Common myeloid progenitor, CD34-positive (primary cell): Measurements from ENCODE around the gene MLLT11.

Experiments used
- CTCF ChIA-PET: fragments of 350-600 bp; sonication (Branson Sonifier 250); formaldehyde crosslinking; loops from one replicate; lab custom pipeline; 2021; ENCODE audit warnings: antibody characterized with exemption; lab: Charles Lee
- POLR2A ChIA-PET: fragments of 350-600 bp; sonication (Branson Sonifier 250); formaldehyde crosslinking; loops from one replicate; lab custom pipeline; 2021; ENCODE audit warnings: antibody characterized with exemption; lab: Charles Lee
- DNase-seq, 3 donors: peaks; one replicate each; pipeline versions ENCODE4 v3.0.0 to v3.0.0-alpha.2; 2013
- H3K27ac ChIP-seq, 2 experiments: 1 replicate in 1 of 2; 2 replicates in 1 of 2; pipeline ENCODE4 v1.7.0; 2013; ENCODE audit warnings: inconsistent platforms in 2 of 2, low read length in 2 of 2, mild to moderate bottlenecking in 2 of 2, low read depth in 1 of 2, moderate library complexity in 1 of 2; ENCODE audit not compliant: severe bottlenecking in 2 of 2, insufficient read depth in 1 of 2, poor library complexity in 1 of 2
- H3K27me3 ChIP-seq, 5 experiments: replicated peaks in 2 of 5; 1 replicate in 3 of 5; 2 replicates in 2 of 5; pipeline versions ENCODE4 v1.6.1 to v1.7.0; 2013; ENCODE audit warnings: low read length in 4 of 5, mild to moderate bottlenecking in 2 of 5, moderate library complexity in 2 of 5, inconsistent platforms in 1 of 5; ENCODE audit not compliant: insufficient read depth in 5 of 5, control insufficient read depth in 4 of 5
- H3K36me3 ChIP-seq, 4 experiments: 1 replicate in 2 of 4; 2 replicates in 2 of 4; pipeline versions ENCODE4 v1.6.1 to v1.7.0; 2013; ENCODE audit warnings: low read length in 3 of 4, control low read depth in 1 of 4, mild to moderate bottlenecking in 1 of 4; ENCODE audit not compliant: control insufficient read depth in 4 of 4, insufficient read depth in 4 of 4
- H3K4me1 ChIP-seq, 4 experiments: 1 replicate in 3 of 4; 2 replicates in 1 of 4; pipeline versions ENCODE4 v1.6.1 to v1.7.1; 2013; ENCODE audit warnings: low read length in 3 of 4, mild to moderate bottlenecking in 3 of 4, control low read depth in 1 of 4, inconsistent platforms in 1 of 4, moderate library complexity in 1 of 4; ENCODE audit not compliant: control insufficient read depth in 4 of 4, insufficient read depth in 4 of 4; ENCODE audit errors: control extremely low read depth in 1 of 4
- H3K4me3 ChIP-seq, 7 experiments: 1 replicate in 4 of 7; 2 replicates in 3 of 7; pipeline versions ENCODE4 v1.5.1 to v1.7.0; 2013; ENCODE audit warnings: mild to moderate bottlenecking in 7 of 7, low read length in 6 of 7, moderate library complexity in 6 of 7, inconsistent platforms in 2 of 7, low read depth in 2 of 7, control low read depth in 1 of 7; ENCODE audit not compliant: insufficient read depth in 4 of 7, control insufficient read depth in 1 of 7; ENCODE audit errors: extremely low read depth in 1 of 7
- H3K9me3 ChIP-seq, 5 experiments: 1 replicate in 4 of 5; 2 replicates in 1 of 5; pipeline versions ENCODE4 v1.6.1 to v1.7.1; 2013; ENCODE audit warnings: low read length in 4 of 5, mild to moderate bottlenecking in 2 of 5, inconsistent platforms in 1 of 5, low read depth in 1 of 5, moderate library complexity in 1 of 5; ENCODE audit not compliant: control insufficient read depth in 4 of 5, insufficient read depth in 2 of 5; ENCODE audit errors: control extremely low read depth in 1 of 5
- WGBS: methylation state at CpG from one replicate; pipeline ENCODE4 v1.1.5; 2013; ENCODE audit not compliant: insufficient coverage; 5-methylcytosine and 5-hydroxymethylcytosine counted together

The MLLT11 gene

GRCh38 chr1:151032164-151032563 is 28.0 kb upstream of the MLLT11 start:
- Histone ChIP-seq H3K27me3 (no peaks in the 10 kb centered on the region), H3K9me3 (no peaks in the 10 kb centered on the region), H3K4me1 (no peaks in the 10 kb centered on the region), H3K4me3 (no peak overlapping the region), H3K36me3 (peaks cover 19 to 61% (median 49%) of the 10 kb centered on the region in 4 experiments), H3K27ac (no peak overlapping the region)
- WGBS, result 98% methylated on average over 5 of the region's 8 CpGs
- ChIA-PET CTCF (interaction anchor here (1.3 to 2.4 kb wide), 2 partner anchors 11 to 14 kb away, joined by 3 to 7 read pairs; no protein-coding TSS in a partner anchor), POLR2A (no interaction called here)
- DNase-seq, result no peak

DNA sequence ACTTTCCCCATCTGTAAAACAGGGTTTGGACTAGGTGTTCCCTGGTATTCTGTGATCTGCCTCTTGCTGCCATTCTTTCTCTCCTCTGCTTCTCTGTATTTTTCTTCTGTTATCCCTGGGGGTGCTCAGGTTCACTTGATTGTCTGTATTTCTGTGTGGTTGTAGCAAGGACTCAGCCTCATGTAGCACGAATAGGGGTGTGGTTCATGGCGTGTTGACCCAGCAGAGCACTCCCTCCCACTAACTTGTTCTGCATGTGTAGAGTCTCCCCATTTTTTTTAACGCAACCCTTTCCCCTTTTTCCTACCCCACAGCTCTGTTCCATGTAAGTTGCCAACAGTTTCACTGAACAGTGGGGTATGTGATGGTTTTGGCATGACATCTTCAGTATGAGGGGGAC is 25.0 kb upstream of the MLLT11 start:
- no peak overlapping the region for H3K4me3 ChIP-seq
- no peaks in the 10 kb centered on the region for H3K27me3 ChIP-seq
- ChIA-PET POLR2A (no interaction called here), CTCF (interaction anchor here (1.4 kb wide), 2 partner anchors 8 to 11 kb away, joined by 3 to 4 read pairs; no protein-coding TSS in a partner anchor)
- no peaks in the 10 kb centered on the region for H3K9me3 ChIP-seq
- H3K36me3 ChIP-seq, result peaks cover 16 to 38% (median 33%) of the 10 kb centered on the region in 4 experiments
- no peak for DNase-seq
- no CpG with 5 or more reads among the region's 3 CpGs for WGBS
- no peak overlapping the region for H3K27ac ChIP-seq
- H3K4me1 ChIP-seq, result no peaks in the 10 kb centered on the region

- no peaks in the 10 kb centered on the region for H3K4me1 ChIP-seq
- POLR2A ChIA-PET, result interaction anchor here (0.6 kb wide), 1 partner anchor 22 kb away, joined by 3 read pairs; no protein-coding TSS in a partner anchor
- DNase-seq, result no peak
- WGBS, result no CpG with 5 or more reads among the region's 2 CpGs
- H3K27ac ChIP-seq, result no peak within 1 kb of the TSS
- H3K9me3 ChIP-seq, result no peaks in the 10 kb centered on the region
- H3K36me3 ChIP-seq, result peaks cover 12 to 26% (median 23%) of the 10 kb centered on the region in 4 experiments
- no peaks in the 10 kb centered on the region for H3K27me3 ChIP-seq
- no peak within 1 kb of the TSS for H3K4me3 ChIP-seq
- CTCF ChIA-PET, result interaction anchor here (0.7 to 3.5 kb wide), 6 partner anchors 8 to 63 kb away, joined by 3 to 15 read pairs (median 4); partner anchors contain the start of gene C1orf56
Observed at GRCh38 chr1:151036356-151036755, 23.8 kb upstream of the MLLT11 start, which contains the start of gene BNIPL. BNIPL (plus strand) TSS chr1:151036586; CDS start chr1:151036726, 140 bp downstream.

DNA sequence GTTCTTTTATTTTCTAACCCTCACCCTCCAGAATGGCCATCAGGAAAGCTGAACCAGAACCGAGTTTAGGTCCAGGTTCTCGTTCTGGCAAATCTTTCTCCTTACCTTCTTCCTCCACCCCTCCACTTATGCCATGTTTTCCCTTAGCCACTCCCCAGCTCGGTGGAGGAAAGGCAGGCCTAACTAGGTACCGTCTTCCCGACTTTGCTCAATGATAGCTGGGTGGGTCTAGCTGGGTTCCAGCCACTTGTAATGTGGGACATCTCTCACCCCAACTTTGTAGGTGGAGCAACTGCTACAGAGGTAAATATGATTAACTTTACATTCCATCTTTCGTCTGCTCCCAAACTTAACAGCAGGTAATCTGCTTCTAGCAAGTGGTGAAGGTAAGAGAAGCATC is 23.2 kb upstream of the MLLT11 start:
- no peak overlapping the region for H3K4me3 ChIP-seq
- no peak overlapping the region for H3K27ac ChIP-seq
- H3K27me3 ChIP-seq, result no peaks in the 10 kb centered on the region
- WGBS, result 95% methylated on average over 3 of the region's 6 CpGs
- H3K9me3 ChIP-seq, result no peaks in the 10 kb centered on the region
- ChIA-PET POLR2A (no interaction called here), CTCF (interaction anchor here (0.7 to 3.5 kb wide), 6 partner anchors 9 to 63 kb away, joined by 3 to 15 read pairs (median 4); partner anchors contain the start of gene C1orf56)
- H3K36me3 ChIP-seq, result peaks cover 10 to 25% (median 21%) of the 10 kb centered on the region in 4 experiments
- H3K4me1 ChIP-seq, result no peaks in the 10 kb centered on the region
- DNase-seq, result no peak

GRCh38 chr1:151039521-151039920 is 20.7 kb upstream of the MLLT11 start:
- H3K9me3 ChIP-seq, result no peaks in the 10 kb centered on the region
- no peak for DNase-seq
- H3K4me1 ChIP-seq, result no peaks in the 10 kb centered on the region
- WGBS, result 97% methylated on average over 3 of the region's 3 CpGs
- H3K27me3 ChIP-seq, result no peaks in the 10 kb centered on the region
- no peak overlapping the region for H3K4me3 ChIP-seq
- CTCF ChIA-PET, result interaction anchor here (0.6 to 3.5 kb wide), 4 partner anchors 7 to 38 kb away, joined by 3 to 15 read pairs (median 4); partner anchors contain the start of gene C1orf56
- H3K27ac ChIP-seq, result no peak overlapping the region
- H3K36me3 ChIP-seq, result peaks cover 2 to 13% (median 9%) of the 10 kb centered on the region in 4 experiments
- POLR2A ChIA-PET, result interaction anchor here (1.2 kb wide), 1 partner anchor 95 kb away, joined by 5 read pairs; no protein-coding TSS in a partner anchor

DNA sequence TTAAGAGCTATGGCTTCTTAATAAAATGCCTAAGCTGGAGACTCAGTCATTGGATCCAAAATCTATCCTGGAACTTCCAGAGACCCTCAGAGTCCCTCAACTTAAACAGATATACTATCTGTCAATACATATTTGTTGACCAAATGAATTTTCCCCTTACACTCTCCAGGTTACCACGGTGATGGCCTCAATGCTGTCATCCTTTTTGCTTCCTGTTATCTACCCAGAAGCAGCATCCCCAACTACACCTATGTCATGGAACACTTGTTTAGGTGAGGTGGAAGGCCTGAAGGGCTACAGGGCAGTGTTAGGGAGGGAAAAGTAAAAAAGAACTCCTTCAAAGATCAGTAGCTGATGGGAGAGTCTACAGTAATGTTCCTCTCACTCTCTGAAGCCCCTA is 17.0 kb upstream of the MLLT11 start:
- no peaks in the 10 kb centered on the region for H3K9me3 ChIP-seq
- peaks cover 2 to 11% (median 6%) of the 10 kb centered on the region in 4 experiments for H3K4me1 ChIP-seq
- no CpG with 5 or more reads among the region's 1 CpG for WGBS
- POLR2A ChIA-PET, result no interaction called here
- CTCF ChIA-PET, result interaction anchor here (1.0 to 8.2 kb wide), 7 partner anchors 9 to 100 kb away, joined by 3 to 59 read pairs (median 3); partner anchors contain the start of genes CDC42SE1 and MLLT11
- no peak overlapping the region for H3K4me3 ChIP-seq
- no peak overlapping the region for H3K27ac ChIP-seq
- DNase-seq, result no peak
- no peaks in the 10 kb centered on the region for H3K36me3 ChIP-seq
- H3K27me3 ChIP-seq, result no peaks in the 10 kb centered on the region

GRCh38 chr1:151047591-151047924 is 12.6 kb upstream of the MLLT11 start, which contains the start of gene C1orf56:
C1orf56 (plus strand) TSS chr1:151047751; CDS start chr1:151047848, 97 bp downstream.
- Histone ChIP-seq H3K36me3 (peaks cover 2 to 20% (median 8%) of the 10 kb centered on the region in 4 experiments), H3K4me3 (peak within 1 kb of the TSS; percentile 56 to 92 (median 80)), H3K27me3 (no peaks in the 10 kb centered on the region), H3K4me1 (peaks cover 2 to 18% (median 9%) of the 10 kb centered on the region in 4 experiments), H3K9me3 (no peaks in the 10 kb centered on the region), H3K27ac (peak within 1 kb of the TSS in 1 of 2 experiments; percentile 49)
- peak; percentile 54 to 57 (median 55) for DNase-seq
- ChIA-PET CTCF (interaction anchor here (0.5 to 8.2 kb wide), 8 partner anchors 10 to 107 kb away, joined by 3 to 59 read pairs (median 6); partner anchors contain the start of genes BNIPL, CDC42SE1 and MLLT11), POLR2A (interaction anchor here (0.6 to 2.6 kb wide), 2 partner anchors 11 to 65 kb away, joined by 7 to 8 read pairs; no protein-coding TSS in a partner anchor)
- 2% methylated on average over 10 of the region's 29 CpGs for WGBS
